GM19372 (cell line): ENCODE data around the gene GFPT1.

Experiments used
- ATAC-seq: cut with Tn5 transposase; IDR thresholded peaks from one replicate; pipeline ENCODE4 v1.9.1; 2021; ENCODE audit warnings: mild to moderate bottlenecking, low read depth, moderate library complexity; ENCODE audit not compliant: unreplicated experiment

Gene GFPT1

DNA sequence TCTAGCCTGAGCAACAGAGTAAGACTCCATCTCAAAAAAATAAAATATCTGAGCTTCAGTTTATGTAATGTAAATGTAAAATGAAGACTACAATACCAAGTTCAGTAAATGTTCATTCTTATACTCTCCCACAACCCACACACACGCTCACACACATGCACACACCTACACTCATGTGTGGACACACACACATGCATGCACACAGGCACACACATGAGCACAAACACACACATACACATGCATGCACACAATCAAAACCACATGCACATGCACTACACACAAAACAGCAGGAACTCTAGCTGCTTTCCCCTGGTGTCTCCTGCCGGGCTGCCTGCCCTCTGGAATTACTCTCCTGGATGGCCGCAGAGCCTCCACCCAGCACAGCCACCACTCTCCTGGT is 90.6 kb downstream of the GFPT1 start:
- no peak for ATAC-seq

DNA sequence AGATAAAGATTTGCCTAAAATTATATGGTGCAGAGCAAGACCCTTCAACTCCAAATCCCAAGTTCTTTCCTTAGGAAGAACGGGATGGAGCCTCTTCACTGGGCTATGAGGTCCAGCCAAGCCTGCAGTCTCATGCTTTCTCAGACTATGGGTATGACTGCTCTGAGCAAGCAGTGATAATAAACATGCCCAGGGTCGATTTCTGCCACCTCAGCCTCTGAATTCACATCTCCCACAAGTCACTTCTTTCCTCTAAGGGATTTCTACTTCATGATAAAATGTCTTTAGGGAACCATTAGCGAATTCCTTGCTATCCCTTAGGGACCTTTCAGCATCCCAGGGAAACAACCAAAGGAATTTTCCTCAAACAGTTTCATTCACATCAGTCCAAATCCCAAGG is 94.8 kb downstream of the GFPT1 start:
- no peak for ATAC-seq

DNA sequence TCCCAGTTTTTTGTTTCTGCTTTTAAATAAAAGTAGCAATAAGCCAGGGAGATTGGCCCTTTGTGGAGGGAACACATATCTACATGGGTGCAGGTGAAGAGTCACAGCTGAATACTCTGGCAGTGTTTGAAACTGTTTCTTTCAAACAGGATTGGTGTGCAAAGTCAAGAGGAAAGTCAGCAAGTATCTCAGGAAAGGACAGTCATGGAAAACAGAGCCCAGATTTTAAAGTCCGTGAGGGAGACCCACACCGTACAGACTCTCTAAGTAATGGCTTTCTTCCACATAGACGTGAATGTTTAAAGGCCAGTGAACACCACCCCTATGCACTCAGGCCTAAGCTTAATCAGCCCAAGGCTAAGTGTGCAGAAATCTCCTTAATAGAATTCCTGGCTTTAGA is 95.3 kb downstream of the GFPT1 start:
- no peak for ATAC-seq

DNA sequence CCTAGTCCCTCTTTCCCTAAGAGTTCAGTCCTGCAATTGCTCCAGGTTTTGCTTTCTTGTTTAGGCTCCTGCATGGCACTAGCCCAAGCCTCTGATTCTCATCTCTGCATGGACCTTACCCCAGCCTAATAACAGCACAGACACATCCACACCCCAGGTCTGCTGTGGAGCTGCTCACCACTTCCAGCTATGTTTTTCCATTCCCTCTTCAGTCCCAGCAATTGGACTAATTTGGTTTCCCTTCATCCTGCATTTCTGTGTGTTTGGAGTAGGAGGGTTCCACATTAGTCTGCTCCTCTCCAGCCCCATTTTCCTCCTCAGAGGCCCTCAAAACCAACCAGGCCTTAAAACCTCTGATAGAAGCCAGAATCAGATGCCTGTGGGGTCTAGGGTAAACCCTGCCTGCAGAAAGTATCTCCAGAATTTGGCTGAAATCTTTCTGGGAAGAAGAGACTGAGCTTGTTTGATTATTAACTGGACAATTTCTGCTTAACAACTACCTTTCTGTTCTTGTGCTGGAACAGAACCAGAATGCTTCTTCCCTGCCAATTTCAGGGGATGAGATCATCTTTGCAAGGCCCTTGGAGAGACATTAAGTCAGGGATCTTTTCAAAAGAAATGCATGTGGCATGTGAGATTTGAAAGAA is 95.9 kb downstream of the GFPT1 start:
- no peak for ATAC-seq

- no peak for ATAC-seq
Observed at GRCh38 chr2:69288429-69288828, 98.6 kb downstream of the GFPT1 start.

- no peak for ATAC-seq
Observed at GRCh38 chr2:69287544-69287943, 99.5 kb downstream of the GFPT1 start.

- ATAC-seq, result no peak
Observed at GRCh38 chr2:69285379-69285894, 101.6 kb downstream of the GFPT1 start.

- ATAC-seq, result no peak
Observed at GRCh38 chr2:69280796-69281412, 106.1 kb downstream of the GFPT1 start.

DNA sequence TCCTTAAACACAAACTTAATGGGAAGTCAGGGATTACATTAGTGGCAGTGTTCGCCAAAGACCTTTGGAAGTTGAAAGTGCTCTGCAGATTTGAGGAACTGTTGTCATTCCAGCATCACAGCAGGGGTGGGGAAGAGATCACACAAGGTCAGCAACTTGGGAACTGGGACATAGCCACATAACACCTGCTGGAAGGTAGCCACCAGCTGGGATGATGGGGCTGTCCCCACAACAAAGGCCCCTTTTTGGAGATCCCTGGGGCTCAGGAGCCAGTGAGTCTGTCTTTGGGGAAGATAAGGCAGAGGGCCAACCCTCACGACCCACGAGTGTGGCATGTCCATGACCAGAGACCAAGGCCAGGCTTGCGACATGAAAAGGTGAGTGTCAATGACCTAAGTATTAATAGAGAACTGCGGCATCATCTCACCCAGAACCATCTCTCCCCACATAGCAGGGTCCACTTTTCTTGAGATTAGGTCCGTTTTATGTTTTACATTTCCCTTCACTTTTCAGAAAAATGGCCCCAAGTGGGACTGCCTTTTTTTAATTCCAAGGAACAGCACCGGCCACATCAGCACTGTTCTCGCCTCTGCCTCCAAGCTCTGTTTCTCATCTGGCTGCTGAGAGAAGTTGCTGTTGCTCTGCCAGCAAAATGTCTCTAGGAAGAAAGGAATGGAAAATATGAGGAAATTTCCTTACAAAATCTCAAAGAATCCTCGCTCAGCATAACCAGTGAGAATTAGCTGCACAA is 106.9 kb downstream of the GFPT1 start:
- no peak for ATAC-seq

- ATAC-seq, result no peak
Observed at GRCh38 chr2:69279211-69279610, 107.8 kb downstream of the GFPT1 start.

DNA sequence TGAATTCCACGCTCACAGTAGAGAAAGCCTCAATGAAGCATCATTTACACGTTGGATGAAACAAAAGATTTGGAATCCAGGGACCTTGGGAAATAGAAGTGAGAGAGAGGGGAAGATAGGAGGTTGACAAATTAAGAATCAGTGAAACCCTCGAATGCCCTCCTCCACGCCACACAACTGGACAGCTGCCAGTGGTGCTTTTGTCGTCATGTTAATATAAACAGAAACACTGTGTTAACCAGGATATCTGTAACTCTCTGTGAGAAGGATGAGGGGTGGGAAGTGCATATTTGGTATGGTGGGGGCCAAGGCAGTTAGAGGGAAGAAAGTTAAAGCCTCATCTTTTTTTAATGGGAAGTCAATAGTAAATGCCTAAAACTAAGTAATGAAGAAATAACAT is 108.7 kb downstream of the GFPT1 start:
- ATAC-seq, result no peak

DNA sequence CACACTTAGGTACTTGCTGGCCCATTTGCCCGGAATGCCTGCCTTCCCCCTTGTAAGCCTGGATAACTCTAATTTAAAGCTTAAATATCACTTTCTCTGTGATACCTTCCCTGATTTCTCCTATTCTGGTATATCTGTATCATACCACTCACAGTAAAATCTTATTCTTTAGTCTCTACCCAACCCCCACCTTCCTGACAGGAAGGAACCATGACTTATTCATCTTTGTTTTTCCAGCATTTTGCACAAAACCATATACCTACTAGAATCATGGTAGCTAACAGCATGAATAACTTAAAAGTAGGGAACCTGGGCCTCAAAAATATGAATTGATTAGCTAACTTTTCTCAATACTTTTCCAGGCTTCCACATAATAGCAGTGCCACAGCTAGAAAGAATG is 111.5 kb downstream of the GFPT1 start:
- ATAC-seq, result no peak

- no peak for ATAC-seq
Observed at GRCh38 chr2:69272803-69273471, 114.1 kb downstream of the GFPT1 start.

DNA sequence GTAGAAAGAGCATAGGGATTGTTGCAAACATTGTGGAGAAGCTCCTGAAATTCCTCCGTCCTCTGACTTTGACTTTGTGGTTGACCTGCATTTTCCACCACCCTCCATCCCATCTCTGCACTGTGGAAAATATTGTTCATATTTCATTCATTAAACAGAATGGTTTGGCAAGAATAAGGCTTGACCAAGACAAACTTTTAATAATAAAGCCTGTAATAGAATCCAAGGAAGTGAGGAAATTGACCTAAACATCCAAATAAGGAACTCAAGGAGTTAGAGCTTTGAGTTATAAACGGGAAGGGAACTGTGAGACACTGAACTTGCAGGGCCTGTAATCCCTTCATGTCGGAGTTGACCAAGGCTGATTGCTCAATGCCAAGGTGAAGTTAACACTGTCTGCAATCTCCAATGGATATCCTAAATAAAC is 115.2 kb downstream of the GFPT1 start:
- ATAC-seq, result no peak
